Gastroesophageal sphincter (tissue), 4 donors: ENCODE results near the gene AQP7. TPM values are rescaled to one million over a fixed set of nuclear protein-coding genes. Genes with fewer than 3 reads are reported as not detected.

Source experiments
- ATAC-seq: fragments of 150-250 bp; one replicate; pipeline ENCODE4 v1.9.1; 2016; ENCODE audit warnings: mild to moderate bottlenecking, moderate library complexity
- H3K27ac ChIP-seq, 4 donors: fragments of 200-600 bp; sonication (generic) in 3 of 4; 1 replicate in 3 of 4; 2 replicates in 1 of 4; pipeline ENCODE4 v1.5.1; 2016 to 2019
- H3K27me3 ChIP-seq: fragments of 200-600 bp; sonication (generic); one replicate; pipeline ENCODE4 v1.5.1; 2019
- H3K36me3 ChIP-seq, 2 donors: fragments of 200-600 bp; sonication (generic); one replicate each; pipeline ENCODE4 v1.5.1; 2019; ENCODE audit warnings: control low read depth in 1 of 2
- H3K4me1 ChIP-seq, 3 donors: fragments of 200-600 bp; sonication (generic); 1 replicate in 2 of 3; 2 replicates in 1 of 3; pipeline ENCODE4 v1.5.1; 2016 to 2019; ENCODE audit warnings: control low read depth in 2 of 3
- H3K4me3 ChIP-seq, 2 donors: fragments of 200-600 bp; sonication (generic); one replicate each; pipeline ENCODE4 v1.5.1; 2019; ENCODE audit warnings: mild to moderate bottlenecking in 1 of 2, moderate library complexity in 1 of 2
- H3K9me3 ChIP-seq, 3 donors: fragments of 200-600 bp; sonication (generic); one replicate each; pipeline ENCODE4 v1.5.1; 2017 to 2019; ENCODE audit warnings: control low read depth in 2 of 3
- CTCF ChIP-seq, 4 experiments: fragments of 200-600 bp in 2 of 4; fragments of 450-650 bp in 2 of 4; sonication (generic) in 1 of 4; IDR thresholded peaks; one replicate each; pipeline ENCODE4 v1.5.1; 2017 to 2019; ENCODE audit warnings: antibody characterized with exemption in 4 of 4, mild to moderate bottlenecking in 2 of 4, moderate library complexity in 2 of 4
- EP300 ChIP-seq: sonication (generic); formaldehyde crosslinking; IDR thresholded peaks from one replicate; pipeline ENCODE4 v1.6.1; 2017; ENCODE audit warnings: antibody characterized with exemption, mild to moderate bottlenecking
- POLR2A ChIP-seq, 2 donors: fragments of 450-650 bp; IDR thresholded peaks; one replicate each; pipeline ENCODE4 v1.6.1; 2017; ENCODE audit warnings: antibody characterized with exemption in 2 of 2, mild to moderate bottlenecking in 2 of 2, moderate library complexity in 1 of 2
- POLR2AphosphoS5 ChIP-seq: sonication (generic); formaldehyde crosslinking; IDR thresholded peaks from one replicate; pipeline ENCODE4 v1.6.1; 2017; ENCODE audit warnings: antibody characterized with exemption
- WGBS, 2 donors: methylation state at CpG; one replicate each; pipeline ENCODE4 v1.1.5; 2018; ENCODE audit warnings: low coverage in 1 of 2; 5-methylcytosine and 5-hydroxymethylcytosine counted together
- total RNA-seq, 4 donors: library from RNA; depleted of rRNA; stranded (reverse); fragments of >200 nt; gene quantifications; one replicate each; pipeline ENCODE4 v1.1.0, GENCODE V29; 2016

AQP7 gene
- total RNA-seq, 4 donors from 2014 or later = 1.2 to 2.0 (median 1.6) TPM

- Histone ChIP-seq H3K4me1 (peaks cover 0 to 18% (median 3%) of the 10 kb centered on the region in 3 donors), H3K27me3 (no peaks in the 10 kb centered on the region), H3K27ac (no peak overlapping the region), H3K4me3 (no peak overlapping the region), H3K36me3 (peaks cover 0 to 19% of the 10 kb centered on the region in 2 donors), H3K9me3 (no peaks in the 10 kb centered on the region)
- ATAC-seq = no peak
- TF ChIP-seq CTCF (IDR thresholded peaks at IDR 0.05) (no peak), POLR2A (IDR thresholded peaks at IDR 0.05) (no peak), EP300 (no peak), POLR2AphosphoS5 (no peak)
- 94% methylated on average over 7 of the region's 15 CpGs; no CpG with 5 or more reads in 1 of the 2 donors for WGBS, 2 donors
Observed at GRCh38 chr9:33442125-33442524, 39.8 kb upstream of the AQP7 start.

DNA sequence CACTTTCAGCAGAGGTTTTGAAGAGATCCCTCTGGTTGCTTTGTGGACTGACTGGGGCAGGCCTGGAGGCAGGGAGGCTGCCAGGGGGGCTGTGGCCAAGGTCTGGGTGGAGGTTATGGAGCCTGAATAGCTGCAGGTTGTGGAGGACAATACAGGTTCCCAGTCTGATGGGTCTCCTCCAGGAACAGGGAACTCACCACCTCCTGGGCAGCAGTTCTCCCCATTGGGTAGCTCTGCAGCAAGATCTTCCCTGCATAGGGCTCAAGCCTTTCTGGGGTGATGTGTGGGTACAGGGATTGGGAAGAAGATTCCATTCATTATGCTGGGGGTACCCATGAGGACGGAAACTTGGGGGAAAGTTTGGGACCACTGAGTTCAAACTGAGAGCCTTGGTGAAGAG, 38.2 kb upstream of the AQP7 start:
- ATAC-seq = no peak
- Histone ChIP-seq H3K4me1 (peaks cover 0 to 4% (median 0%) of the 10 kb centered on the region in 3 donors), H3K4me3 (no peak overlapping the region), H3K9me3 (no peaks in the 10 kb centered on the region), H3K27me3 (peaks cover 14% of the 10 kb centered on the region), H3K27ac (no peak overlapping the region), H3K36me3 (peaks cover 0 to 19% of the 10 kb centered on the region in 2 donors)
- TF ChIP-seq EP300 = no peak
- TF ChIP-seq POLR2A (IDR thresholded peaks at IDR 0.05) = no peak
- no peak for TF ChIP-seq POLR2AphosphoS5
- TF ChIP-seq CTCF (IDR thresholded peaks at IDR 0.05) = no peak
- 83% methylated on average over 1 of the region's 1 CpG; no CpG with 5 or more reads in 1 of the 2 donors for WGBS, 2 donors

GRCh38 chr9:33440204-33440603, 37.8 kb upstream of the AQP7 start:
- Histone ChIP-seq H3K4me3 (no peak overlapping the region), H3K27me3 (peaks cover 16% of the 10 kb centered on the region), H3K4me1 (peaks cover 0 to under 1% (median 0%) of the 10 kb centered on the region in 3 donors), H3K27ac (no peak overlapping the region), H3K36me3 (peaks cover 0 to 19% of the 10 kb centered on the region in 2 donors), H3K9me3 (no peaks in the 10 kb centered on the region)
- TF ChIP-seq POLR2AphosphoS5 = no peak
- no peak for TF ChIP-seq CTCF (IDR thresholded peaks at IDR 0.05)
- no peak for TF ChIP-seq EP300
- TF ChIP-seq POLR2A (IDR thresholded peaks at IDR 0.05) = no peak
- no peak for ATAC-seq
- 86 to 88% methylated on average over 4 to 7 of the region's 7 CpGs for WGBS, 2 donors

DNA sequence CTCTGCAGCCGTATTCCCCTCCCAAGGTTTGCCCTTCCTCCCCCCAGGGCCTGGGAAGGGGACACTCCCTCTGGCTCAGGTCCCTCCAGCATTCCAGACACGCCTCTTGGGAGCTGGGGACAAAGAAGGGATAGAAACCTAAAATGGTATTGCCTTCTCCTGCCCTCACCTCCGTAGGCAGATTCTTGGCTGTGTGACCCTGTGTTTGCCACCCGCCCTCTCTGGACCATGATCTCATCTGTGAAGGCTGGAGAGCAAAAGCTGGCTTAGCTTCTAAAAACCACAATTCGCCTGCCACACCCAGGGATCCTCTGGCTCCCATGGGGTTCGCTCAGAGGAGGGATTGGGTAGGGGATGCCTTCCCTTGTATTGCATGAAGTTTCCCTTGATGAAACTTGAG, 37.4 kb upstream of the AQP7 start:
- WGBS, 2 donors = 40 to 67% methylated on average over 1 of the region's 6 CpGs
- no peak for TF ChIP-seq CTCF (IDR thresholded peaks at IDR 0.05)
- no peak for TF ChIP-seq POLR2A (IDR thresholded peaks at IDR 0.05)
- TF ChIP-seq EP300 = no peak
- TF ChIP-seq POLR2AphosphoS5 = no peak
- Histone ChIP-seq H3K4me3 (no peak overlapping the region), H3K27ac (no peak overlapping the region), H3K4me1 (no peaks in the 10 kb centered on the region), H3K36me3 (peaks cover 0 to 19% of the 10 kb centered on the region in 2 donors), H3K9me3 (no peaks in the 10 kb centered on the region), H3K27me3 (peaks cover 18% of the 10 kb centered on the region)
- no peak for ATAC-seq

- H3K36me3 ChIP-seq = peaks cover 0 to 19% of the 10 kb centered on the region in 2 donors
- no peaks in the 10 kb centered on the region for H3K4me1 ChIP-seq
- TF ChIP-seq EP300 (no peak), POLR2AphosphoS5 (no peak), POLR2A (IDR thresholded peaks at IDR 0.05) (no peak), CTCF (IDR thresholded peaks at IDR 0.05) (no peak)
- H3K27me3 ChIP-seq = peaks cover 18% of the 10 kb centered on the region
- no peak overlapping the region for H3K4me3 ChIP-seq
- H3K27ac ChIP-seq = no peak overlapping the region
- no peaks in the 10 kb centered on the region for H3K9me3 ChIP-seq
- ATAC-seq = no peak
- 50 to 60% methylated on average over 1 to 2 of the region's 7 CpGs for WGBS, 2 donors
Observed at GRCh38 chr9:33438926-33439680, 36.7 kb upstream of the AQP7 start.
